PC-3 (cell line): ENCODE data around the gene PEA15. TPM values are rescaled to one million over a fixed set of nuclear protein-coding genes. Genes with fewer than 3 reads are reported as not detected.

Experiments
- ATAC-seq: fragments of 200-7000 bp; cut with Tn5 transposase; 2 replicates; pipeline ENCODE4 v1.9.1; 2020; ENCODE audit warnings: mild to moderate bottlenecking, moderate library complexity
- BruUV-seq: library from RNA; stranded (reverse); fragments of 400-500 nt; replicated peaks from 2 replicates; lab custom pipeline; 2021; lab: Mats Ljungman, UMichigan
- CTCF ChIA-PET: fragments of 300-600 bp; sonication (Branson Sonifier 250); formaldehyde crosslinking; loops from one replicate; lab custom pipeline; 2022; ENCODE audit warnings: antibody characterized with exemption; lab: Charles Lee
- POLR2A ChIA-PET: fragments of 300-600 bp; sonication (Branson Sonifier 250); formaldehyde crosslinking; loops from one replicate; lab custom pipeline; 2022; ENCODE audit warnings: antibody characterized with exemption; ENCODE audit not compliant: unreplicated experiment; lab: Charles Lee
- DNase-seq: peaks from one replicate; pipeline ENCODE4 v3.0.0-alpha.2; 2015
- H2AFZ ChIP-seq: fragments of 300-600 bp; sonication (generic); 2 replicates; pipeline ENCODE4 v1.6.0; 2016; ENCODE audit warnings: antibody characterized with exemption, low read length
- H3F3A ChIP-seq: fragments of 300-600 bp; sonication (generic); one replicate; pipeline ENCODE4 v1.6.0; 2017; ENCODE audit warnings: antibody characterized with exemption, low read length, control low read depth, mild to moderate bottlenecking; ENCODE audit not compliant: unreplicated experiment
- H3K27ac ChIP-seq: fragments of 300-600 bp; sonication (generic); 2 replicates; pipeline ENCODE4 v1.5.1; 2016; ENCODE audit warnings: mild to moderate bottlenecking, low read length
- H3K27me3 ChIP-seq: fragments of 300-600 bp; sonication (generic); 2 replicates; pipeline ENCODE4 v1.6.1; 2016; ENCODE audit warnings: low read length, mixed read lengths
- H3K36me3 ChIP-seq: fragments of 300-600 bp; sonication (generic); 2 replicates; pipeline ENCODE4 v1.6.1; 2016; ENCODE audit warnings: low read depth, mixed run types, low read length, mixed read lengths
- H3K4me1 ChIP-seq: fragments of 300-600 bp; sonication (generic); 2 replicates; pipeline ENCODE4 v1.5.1; 2016; ENCODE audit warnings: low read length; ENCODE audit not compliant: insufficient read depth
- H3K4me2 ChIP-seq: fragments of 300-600 bp; sonication (generic); 2 replicates; pipeline ENCODE4 v1.6.0; 2016; ENCODE audit warnings: low read length
- H3K4me3 ChIP-seq: fragments of 300-600 bp; sonication (generic); 2 replicates; pipeline ENCODE4 v1.5.1; 2016; ENCODE audit warnings: mild to moderate bottlenecking, low read length, mixed read lengths
- H3K79me2 ChIP-seq: fragments of 300-600 bp; sonication (generic); 2 replicates; pipeline ENCODE4 v1.6.1; 2017; ENCODE audit warnings: low read length, mixed read lengths
- H3K9ac ChIP-seq: fragments of 300-600 bp; sonication (generic); 2 replicates; pipeline ENCODE4 v1.6.0; 2016; ENCODE audit warnings: mild to moderate bottlenecking, low read length
- H3K9me2 ChIP-seq: fragments of 300-600 bp; sonication (generic); replicated peaks from 2 replicates; pipeline ENCODE4 v1.6.1; 2016; ENCODE audit warnings: mixed run types, low read length, mixed read lengths
- H3K9me3 ChIP-seq: fragments of 300-600 bp; sonication (generic); 2 replicates; pipeline ENCODE4 v1.6.1; 2016; ENCODE audit warnings: low read length, mixed read lengths
- H4K20me1 ChIP-seq: fragments of 300-600 bp; sonication (generic); 2 replicates; pipeline ENCODE4 v1.6.1; 2016; ENCODE audit warnings: low read length, mixed read lengths
- EZH2 ChIP-seq: fragments of 300-600 bp; sonication (generic); IDR thresholded peaks from one replicate; pipeline ENCODE4 v1.6.1; 2017; ENCODE audit warnings: antibody characterized with exemption, mild to moderate bottlenecking, low read length; ENCODE audit not compliant: unreplicated experiment
- EZH2phosphoT487 ChIP-seq: fragments of 300-600 bp; sonication (generic); IDR thresholded peaks from 2 replicates; pipeline ENCODE4 v1.6.1; 2018; ENCODE audit warnings: mild to moderate bottlenecking, antibody characterized with exemption, low read length, borderline replicate concordance
- intact Hi-C: fragments of 100-400 bp; cut with micrococcal nuclease; formaldehyde crosslinking; loops from 2 replicates; pipeline ENCODE4 v1.9.0; 2023
- total RNA-seq: library from RNA; depleted of rRNA; stranded (reverse); fragments of >200 nt; gene quantifications from 2 replicates; pipeline ENCODE4 v1.2.3, GENCODE V29; 2014
- TF ChIP-seq, protein P1 (sequence below): fragments of 300-600 bp; sonication (generic); conservative IDR thresholded peaks from 2 replicates; pipeline ENCODE4 v1.5.1; 2017; ENCODE audit warnings: antibody characterized with exemption, low read depth, mild to moderate bottlenecking, low read length

PEA15 gene
- total RNA-seq, 1 experiment from 2014 or later = 90.3 TPM

DNA sequence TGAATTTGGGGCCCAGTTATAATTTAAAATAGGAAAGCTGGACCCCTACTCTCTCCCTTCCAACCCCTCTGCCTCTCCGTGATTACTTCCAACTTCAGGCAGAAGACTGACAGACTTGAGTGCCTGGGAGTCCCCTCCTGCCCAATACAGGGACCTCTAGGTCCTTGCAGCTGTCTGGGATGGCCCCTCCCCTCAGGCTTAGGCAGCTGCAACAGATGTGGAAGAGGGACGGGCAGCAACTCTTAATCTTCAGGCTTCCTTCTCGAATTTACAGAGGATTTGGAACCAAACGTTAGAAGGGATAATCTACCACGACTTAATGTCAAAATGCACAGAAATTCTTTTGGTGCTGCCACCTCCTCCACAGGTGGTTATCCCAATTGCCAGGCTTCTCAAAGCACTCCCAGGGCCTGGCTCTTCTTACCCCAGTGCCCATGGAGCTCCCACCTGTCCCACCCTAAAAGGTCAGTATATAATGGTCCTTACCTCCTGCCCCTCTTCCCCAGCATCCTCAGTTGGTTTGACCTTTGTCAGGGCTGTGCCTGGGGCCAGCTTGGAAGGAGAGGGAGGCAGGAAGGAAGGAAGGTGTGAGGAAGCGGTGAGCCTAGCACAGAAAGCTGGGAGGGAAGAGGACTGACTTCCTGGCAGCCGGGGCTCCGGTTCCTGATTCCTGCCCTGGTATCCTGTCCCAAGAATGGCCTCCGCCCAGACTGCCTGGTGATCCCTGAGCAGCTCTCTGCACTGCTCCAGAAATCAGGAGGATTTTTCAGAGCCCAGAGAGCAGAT lies 2.8 kb downstream of the PEA15 start:
- Histone ChIP-seq H3K4me1 (peaks cover 23% of the 10 kb centered on the region), H3K9me3 (no peaks in the 10 kb centered on the region), H3K4me2 (no peak overlapping the region), H3K4me3 (no peak overlapping the region), H3K27ac (no peak overlapping the region), H3K27me3 (no peaks in the 10 kb centered on the region), H2AFZ (no peak overlapping the region), H3K36me3 (peaks cover 36% of the 10 kb centered on the region), H3K9ac (no peak overlapping the region), H4K20me1 (peaks cover 27% of the 10 kb centered on the region; the same call in 1 of the 2 replicates), H3K79me2 (peaks cover 57% of the 10 kb centered on the region), H3K9me2 (no peaks in the 10 kb centered on the region), H3F3A (no peaks in the 10 kb centered on the region)
- POLR2A ChIA-PET = no interaction called here
- no peak for DNase-seq
- ATAC-seq = no peak
- CTCF ChIA-PET = interaction anchor here (2.1 kb wide), 1 partner anchor 15 kb away, joined by 5 read pairs; no protein-coding TSS in a partner anchor
- TF ChIP-seq, protein P1, sequence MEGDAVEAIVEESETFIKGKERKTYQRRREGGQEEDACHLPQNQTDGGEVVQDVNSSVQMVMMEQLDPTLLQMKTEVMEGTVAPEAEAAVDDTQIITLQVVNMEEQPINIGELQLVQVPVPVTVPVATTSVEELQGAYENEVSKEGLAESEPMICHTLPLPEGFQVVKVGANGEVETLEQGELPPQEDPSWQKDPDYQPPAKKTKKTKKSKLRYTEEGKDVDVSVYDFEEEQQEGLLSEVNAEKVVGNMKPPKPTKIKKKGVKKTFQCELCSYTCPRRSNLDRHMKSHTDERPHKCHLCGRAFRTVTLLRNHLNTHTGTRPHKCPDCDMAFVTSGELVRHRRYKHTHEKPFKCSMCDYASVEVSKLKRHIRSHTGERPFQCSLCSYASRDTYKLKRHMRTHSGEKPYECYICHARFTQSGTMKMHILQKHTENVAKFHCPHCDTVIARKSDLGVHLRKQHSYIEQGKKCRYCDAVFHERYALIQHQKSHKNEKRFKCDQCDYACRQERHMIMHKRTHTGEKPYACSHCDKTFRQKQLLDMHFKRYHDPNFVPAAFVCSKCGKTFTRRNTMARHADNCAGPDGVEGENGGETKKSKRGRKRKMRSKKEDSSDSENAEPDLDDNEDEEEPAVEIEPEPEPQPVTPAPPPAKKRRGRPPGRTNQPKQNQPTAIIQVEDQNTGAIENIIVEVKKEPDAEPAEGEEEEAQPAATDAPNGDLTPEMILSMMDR = no peak
- TF ChIP-seq EZH2phosphoT487 = no peak
- no peak for TF ChIP-seq EZH2
- intact Hi-C loops = no loop called here
- no TSS peak for BruUV-seq

DNA sequence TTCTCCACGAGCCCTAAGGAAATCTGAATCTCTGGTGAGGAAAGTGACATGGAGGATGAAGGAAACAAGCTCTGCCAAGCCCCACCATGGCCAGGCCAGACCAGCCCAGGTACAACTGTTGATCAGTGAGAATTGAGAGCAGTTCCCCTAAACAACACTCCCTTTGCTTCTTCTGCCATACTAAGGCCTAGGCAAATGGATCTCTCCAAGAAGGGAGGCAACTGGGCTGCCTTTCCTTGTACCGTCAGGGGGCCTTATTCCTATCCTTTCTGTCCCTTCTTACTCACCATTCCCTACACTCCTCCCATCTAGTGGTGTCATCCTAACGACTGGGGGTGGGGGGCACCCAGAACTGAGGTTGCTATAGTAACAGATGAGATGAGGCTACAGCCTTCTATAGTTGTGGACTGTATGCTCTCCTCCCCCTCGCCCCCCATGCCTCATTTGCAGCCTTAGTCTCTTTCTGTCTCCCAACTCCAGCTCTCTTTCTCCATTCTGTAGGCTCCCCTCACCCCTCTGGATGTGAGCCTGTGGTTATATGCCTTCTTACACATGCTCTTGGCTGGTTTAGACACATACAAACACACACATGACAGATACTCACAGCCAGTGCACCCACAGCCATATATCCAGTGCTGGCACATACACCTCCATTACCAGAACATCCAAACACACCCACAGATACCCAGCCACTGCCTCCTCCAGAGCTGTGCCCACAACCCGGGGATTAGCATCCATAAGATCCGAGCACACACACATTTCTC lies 3.6 kb downstream of the PEA15 start:
- Histone ChIP-seq H3K27ac (no peak overlapping the region), H3K4me2 (no peak overlapping the region)

More for the DNA sequence above, 3.6 kb downstream of the PEA15 start:
- Histone ChIP-seq H2AFZ (no peak overlapping the region), H3K79me2 (peaks cover 57% of the 10 kb centered on the region), H3K4me1 (peaks cover 23% of the 10 kb centered on the region), H4K20me1 (peaks cover 27% of the 10 kb centered on the region; the same call in 1 of the 2 replicates), H3F3A (no peaks in the 10 kb centered on the region), H3K36me3 (peaks cover 40% of the 10 kb centered on the region), H3K9me2 (no peaks in the 10 kb centered on the region), H3K9me3 (no peaks in the 10 kb centered on the region), H3K27me3 (no peaks in the 10 kb centered on the region), H3K4me3 (no peak overlapping the region), H3K9ac (no peak overlapping the region)
- intact Hi-C loops = no loop called here
- no peak for ATAC-seq
- TF ChIP-seq EZH2phosphoT487 (no peak), EZH2 (no peak)
- TF ChIP-seq, protein P1 = no peak
- POLR2A ChIA-PET = no interaction called here
- BruUV-seq = no TSS peak
- CTCF ChIA-PET = interaction anchor here (2.1 kb wide), 1 partner anchor 15 kb away, joined by 5 read pairs; no protein-coding TSS in a partner anchor
- no peak for DNase-seq
